Measurements from ENCODE around the gene FECH.

GRCh38 chr18:57583297-57583835, 3.1 kb downstream of the FECH start:
- TF ChIP-seq, protein P1, sequence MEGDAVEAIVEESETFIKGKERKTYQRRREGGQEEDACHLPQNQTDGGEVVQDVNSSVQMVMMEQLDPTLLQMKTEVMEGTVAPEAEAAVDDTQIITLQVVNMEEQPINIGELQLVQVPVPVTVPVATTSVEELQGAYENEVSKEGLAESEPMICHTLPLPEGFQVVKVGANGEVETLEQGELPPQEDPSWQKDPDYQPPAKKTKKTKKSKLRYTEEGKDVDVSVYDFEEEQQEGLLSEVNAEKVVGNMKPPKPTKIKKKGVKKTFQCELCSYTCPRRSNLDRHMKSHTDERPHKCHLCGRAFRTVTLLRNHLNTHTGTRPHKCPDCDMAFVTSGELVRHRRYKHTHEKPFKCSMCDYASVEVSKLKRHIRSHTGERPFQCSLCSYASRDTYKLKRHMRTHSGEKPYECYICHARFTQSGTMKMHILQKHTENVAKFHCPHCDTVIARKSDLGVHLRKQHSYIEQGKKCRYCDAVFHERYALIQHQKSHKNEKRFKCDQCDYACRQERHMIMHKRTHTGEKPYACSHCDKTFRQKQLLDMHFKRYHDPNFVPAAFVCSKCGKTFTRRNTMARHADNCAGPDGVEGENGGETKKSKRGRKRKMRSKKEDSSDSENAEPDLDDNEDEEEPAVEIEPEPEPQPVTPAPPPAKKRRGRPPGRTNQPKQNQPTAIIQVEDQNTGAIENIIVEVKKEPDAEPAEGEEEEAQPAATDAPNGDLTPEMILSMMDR (conservative IDR thresholded peaks at IDR 0.05 in 1 of 2, IDR thresholded peaks at IDR 0.05 in 1 of 2; ENCODE audit: extremely low read depth in 1 of 2, insufficient read depth in 1 of 2, low read depth in 1 of 2, low read length in 2 of 2) = no peak
- TF ChIP-seq EZH2 (IDR thresholded peaks at IDR 0.05; ENCODE audit: borderline replicate concordance, low read length) = no peak

All from mammary epithelial cell (primary cell).